Lung (tissue), 12 donors: ENCODE measurements around the gene SLC2A11. TPM values are rescaled to one million over a fixed set of nuclear protein-coding genes. Genes with fewer than 3 reads are reported as not detected.

ENCODE experiments used
- ATAC-seq: fragments of 200-7000 bp; cut with Tn5 transposase; one replicate; pipeline ENCODE4 v1.9.1; 2020; ENCODE audit warnings: moderate number of reproducible peaks; ENCODE audit not compliant: insufficient read depth, low FRiP score
- DNase-seq, 3 donors: peaks; one replicate each; pipeline ENCODE4 v3.0.0-alpha.2; 2013 to 2017
- H3K27ac ChIP-seq, 2 donors: one replicate each; pipeline ENCODE4 v1.5.1; 2013; ENCODE audit warnings: mild to moderate bottlenecking in 2 of 2, moderate library complexity in 2 of 2, control low read depth in 1 of 2, inconsistent platforms in 1 of 2, low read depth in 1 of 2, low read length in 1 of 2
- H3K27me3 ChIP-seq, 3 donors: one replicate each; pipeline ENCODE4 v1.5.1; 2013; ENCODE audit warnings: low read length in 2 of 3; ENCODE audit not compliant: control insufficient read depth in 3 of 3, insufficient read depth in 3 of 3
- H3K36me3 ChIP-seq, 4 donors: one replicate each; pipeline ENCODE4 v1.5.1; 2013; ENCODE audit warnings: low read length in 4 of 4, mild to moderate bottlenecking in 1 of 4, moderate library complexity in 1 of 4; ENCODE audit not compliant: control insufficient read depth in 4 of 4, insufficient read depth in 4 of 4
- H3K4me1 ChIP-seq, 5 donors: one replicate each; pipeline ENCODE4 v1.5.1; 2013; ENCODE audit warnings: low read length in 5 of 5, mild to moderate bottlenecking in 2 of 5, moderate library complexity in 1 of 5; ENCODE audit not compliant: control insufficient read depth in 5 of 5, insufficient read depth in 5 of 5
- H3K4me3 ChIP-seq: one replicate; pipeline ENCODE4 v1.5.1; 2013; ENCODE audit warnings: mild to moderate bottlenecking, control low read depth, moderate library complexity
- H3K9ac ChIP-seq, 2 donors: one replicate each; pipeline ENCODE4 v1.5.1; 2013; ENCODE audit warnings: low read length in 2 of 2, control low read depth in 1 of 2; ENCODE audit not compliant: insufficient read depth in 1 of 2
- H3K9me3 ChIP-seq, 4 donors: one replicate each; pipeline ENCODE4 v1.5.1; 2013; ENCODE audit warnings: low read length in 3 of 4, mild to moderate bottlenecking in 1 of 4, moderate library complexity in 1 of 4; ENCODE audit not compliant: control insufficient read depth in 4 of 4, insufficient read depth in 3 of 4
- CTCF ChIP-seq: IDR thresholded peaks from 2 replicates; pipeline ENCODE4 v1.5.1; 2012; ENCODE audit warnings: mild to moderate bottlenecking; ENCODE audit errors: control extremely low read depth, extremely low read depth
- WGBS, 2 donors: extraction: QIAGEN DNeasy Blood & Tissue Kit; methylation state at CpG; one replicate each; pipeline ENCODE4 v1.1.7; 2013; 5-methylcytosine and 5-hydroxymethylcytosine counted together
- polyA plus RNA-seq, 2 donors: library from polyadenylated mRNA; stranded (reverse); fragments of 200-250 nt; gene quantifications; one replicate each; pipeline ENCODE4 v1.2.1, GENCODE V29; 2013
- total RNA-seq, 2 donors: library from RNA; depleted of rRNA in 1 of 2; stranded (reverse); fragments of >200 nt in 1 of 2; gene quantifications; one replicate each; pipeline ENCODE4 v1.2.1, GENCODE V29; 2014 to 2021
- donor health status: control.
- donor health status: control.
- donor health status: Bipolar disorder and iron deficiency.
- donor health status: healthy.
- donor health status: DM: yes; HTN: yes; CAD: no.

The SLC2A11 gene
- total and polyA plus RNA-seq, 4 donors = 3.9 to 14.1 (median 10.3) TPM

GRCh38 chr22:23816156-23816976, 41.3 kb upstream of the SLC2A11 start:
- no peak overlapping the region for H3K9ac ChIP-seq
- no peaks in the 10 kb centered on the region for H3K9me3 ChIP-seq
- H3K27me3 ChIP-seq = no peaks in the 10 kb centered on the region
- H3K27ac ChIP-seq = peak overlapping the region in 1 of 2 donors; percentile 87
- peaks cover 14 to 48% (median 33%) of the 10 kb centered on the region in 4 donors for H3K36me3 ChIP-seq
- H3K4me3 ChIP-seq = no peak overlapping the region
- 90 to 91% methylated on average over 18 of the region's 18 CpGs for WGBS, 2 donors
- no peak for DNase-seq
- H3K4me1 ChIP-seq = no peaks in the 10 kb centered on the region
- ATAC-seq = no peak
- TF ChIP-seq CTCF = no peak

- Histone ChIP-seq H3K36me3 (peaks cover 14 to 51% (median 36%) of the 10 kb centered on the region in 4 donors), H3K27ac (no peak overlapping the region), H3K4me1 (no peaks in the 10 kb centered on the region), H3K9ac (no peak overlapping the region), H3K27me3 (no peaks in the 10 kb centered on the region), H3K9me3 (no peaks in the 10 kb centered on the region), H3K4me3 (no peak overlapping the region)
- TF ChIP-seq CTCF = no peak
- DNase-seq (no peak), ATAC-seq (no peak)
- WGBS, 2 donors = 96 to 98% methylated on average over 6 of the region's 6 CpGs
These were observed 40.5 kb upstream of the SLC2A11 start for GRCh38 chr22:23817146-23817545.

GRCh38 chr22:23818541-23818940, 39.1 kb upstream of the SLC2A11 start:
- Histone ChIP-seq H3K9ac (no peak overlapping the region), H3K36me3 (peaks cover 14 to 57% (median 41%) of the 10 kb centered on the region in 4 donors)

More at GRCh38 chr22:23818541-23818940, 39.1 kb upstream of the SLC2A11 start:
- ATAC-seq (no peak), DNase-seq (no peak)
- Histone ChIP-seq H3K27ac (no peak overlapping the region), H3K4me3 (no peak overlapping the region), H3K4me1 (no peaks in the 10 kb centered on the region), H3K9me3 (no peaks in the 10 kb centered on the region), H3K27me3 (no peaks in the 10 kb centered on the region)
- 57 to 85% methylated on average over 2 of the region's 2 CpGs for WGBS, 2 donors
- TF ChIP-seq CTCF = no peak
